Dermis lymphatic vessel endothelial cell (primary cell): ENCODE results near the gene ASXL3. TPM values are rescaled to one million over a fixed set of nuclear protein-coding genes. Genes with fewer than 3 reads are reported as not detected.

Experiments used
- total RNA-seq: library from RNA; depleted of rRNA; stranded (reverse); fragments of >200 nt; gene quantifications from 2 replicates; pipeline ENCODE4 v1.2.1, GENCODE V29; 2014

The ASXL3 gene
- total RNA-seq, result under 0.01 and 0.17 TPM in 2 replicates

DNA sequence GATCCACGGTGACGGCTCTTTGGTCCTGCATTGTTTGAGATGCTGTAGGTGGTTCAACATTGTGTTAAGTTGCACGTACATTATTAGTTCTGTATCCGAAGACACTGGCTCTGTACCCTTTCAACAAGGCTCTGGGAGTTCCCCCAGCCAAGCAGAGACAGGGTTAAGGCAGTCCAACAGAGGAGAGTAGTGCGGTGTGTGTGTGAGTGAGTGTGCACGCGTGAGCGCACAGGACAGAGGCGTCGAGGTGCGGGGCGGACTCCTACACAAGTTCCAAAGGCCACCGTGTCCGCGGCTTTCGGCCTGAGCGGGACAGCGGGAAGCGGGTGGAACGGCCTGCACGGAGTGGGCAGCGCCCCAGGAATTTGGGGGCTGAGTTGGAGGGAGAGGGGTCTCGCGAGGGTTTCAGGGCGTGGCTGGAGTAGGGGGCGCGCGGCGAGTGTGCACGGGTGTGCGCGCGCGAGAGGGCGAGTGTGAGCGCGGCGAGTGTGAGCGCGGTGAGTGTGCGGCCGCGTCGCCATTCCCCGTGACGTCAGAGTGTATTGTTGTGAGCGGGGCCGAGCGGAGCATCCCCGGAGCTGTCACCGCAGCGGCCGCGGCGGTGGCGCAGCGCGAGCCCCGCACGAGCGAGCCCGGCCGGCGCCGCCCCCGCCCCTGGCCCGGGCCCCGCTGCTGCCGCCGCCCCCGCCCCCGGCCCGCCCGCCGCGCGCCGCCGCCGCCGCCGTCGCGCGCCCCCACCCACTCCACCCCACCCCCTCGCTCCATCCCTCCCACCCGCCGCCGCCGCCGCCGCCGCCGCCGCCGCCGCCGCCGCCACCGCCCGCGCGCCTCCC is at the start of gene ASXL3:
Gene ASXL3, plus strand, starts transcription at position 535 of the 833 bp plus-strand sequence. CDS start 413 bp downstream, outside the sequence.

Other genes starting within 250 kb of the ASXL3 start
- not detected in 2 replicates for gene CCDC178, start 137.5 kb upstream of the ASXL3 start, total RNA-seq